Measurements from ENCODE around the gene CD22. TPM values are rescaled to one million over a fixed set of nuclear protein-coding genes. Genes with fewer than 3 reads are reported as not detected.

CD22 gene
- polyA plus RNA-seq, 6 donors from 2014 or later: 364 to 971 (median 552) TPM

DNA sequence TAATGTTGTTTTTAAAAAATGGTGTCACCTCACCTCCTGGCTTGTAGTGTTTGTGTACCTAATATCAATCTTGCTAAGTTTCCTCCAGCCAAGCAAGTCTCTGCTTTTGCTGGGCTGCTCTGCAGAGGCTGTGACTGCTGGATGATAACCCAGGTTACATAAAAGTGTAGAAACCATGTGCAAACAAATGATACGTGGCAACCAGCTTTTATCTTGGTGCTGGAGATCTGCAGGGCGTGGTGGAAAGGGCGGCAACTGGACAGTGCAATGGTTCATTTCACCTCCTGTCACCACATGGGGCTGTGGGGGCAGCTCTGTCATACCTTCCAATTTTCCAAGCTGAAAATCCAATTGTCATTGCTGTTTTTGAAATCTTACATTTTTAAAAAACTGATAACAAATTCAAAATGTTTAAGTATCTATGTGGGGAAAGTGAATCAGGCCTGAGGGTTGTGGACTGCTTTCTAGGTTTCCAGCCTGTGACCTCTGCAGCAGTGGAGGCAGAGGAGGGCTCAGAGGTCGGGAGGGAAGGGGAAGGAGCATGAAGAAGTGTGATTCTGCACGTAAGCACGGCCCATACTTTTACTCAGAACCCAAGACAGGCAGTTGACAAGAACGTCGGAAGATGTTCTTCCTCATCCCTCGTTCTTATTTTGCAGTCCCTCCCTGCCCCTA, 51.6 kb downstream of the CD22 start:
- Mint-ChIP-seq H3K9me3 (peaks cover 0 to 10% (median 6%) of the 10 kb centered on the region in 7 donors), H3K27ac (no peak overlapping the region), H3K27me3 (peaks cover 6 to 26% (median 22%) of the 10 kb centered on the region in 3 donors)

DNA sequence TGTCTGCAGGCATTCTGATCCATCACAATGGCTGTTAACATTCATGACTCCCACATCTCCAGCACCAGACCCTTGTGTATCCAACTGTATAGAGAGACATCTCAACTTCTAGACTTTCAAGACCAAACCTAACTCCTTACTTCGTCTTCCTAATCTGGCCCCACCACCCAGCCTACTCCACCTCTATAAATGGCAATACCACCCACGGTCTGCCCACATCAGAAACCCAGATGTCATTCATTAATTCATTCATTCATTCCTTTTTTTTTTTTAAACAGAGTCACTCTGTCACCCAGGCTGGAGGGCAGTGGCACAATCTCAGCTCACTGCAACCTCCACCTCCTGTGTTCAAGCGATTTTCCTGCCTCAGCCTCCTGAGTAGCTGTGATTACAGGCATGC, 52.3 kb downstream of the CD22 start:
- Mint-ChIP-seq H3K27ac (no peak overlapping the region), H3K4me3 (no peak overlapping the region), H3K9me3 (peaks cover 1 to 12% (median 10%) of the 10 kb centered on the region in 7 donors), H3K4me1 (peaks cover 11 to 16% (median 13%) of the 10 kb centered on the region in 3 donors), H3K27me3 (peaks cover 7 to 23% (median 21%) of the 10 kb centered on the region in 3 donors), H3K36me3 (peaks cover 5 to 8% of the 10 kb centered on the region in 2 donors)
- no peak for ATAC-seq (ENCODE audit: low read depth in 2 of 2)
- no peak for DNase-seq

More for the DNA sequence above, 51.6 kb downstream of the CD22 start:
- no peak for DNase-seq
- H3K4me3 Mint-ChIP-seq: no peak overlapping the region
- no peak for ATAC-seq (ENCODE audit: low read depth in 2 of 2)
- H3K4me1 Mint-ChIP-seq: peaks cover 18 to 23% (median 20%) of the 10 kb centered on the region in 3 donors
- H3K36me3 Mint-ChIP-seq: peaks cover 5% of the 10 kb centered on the region in 2 donors

DNA sequence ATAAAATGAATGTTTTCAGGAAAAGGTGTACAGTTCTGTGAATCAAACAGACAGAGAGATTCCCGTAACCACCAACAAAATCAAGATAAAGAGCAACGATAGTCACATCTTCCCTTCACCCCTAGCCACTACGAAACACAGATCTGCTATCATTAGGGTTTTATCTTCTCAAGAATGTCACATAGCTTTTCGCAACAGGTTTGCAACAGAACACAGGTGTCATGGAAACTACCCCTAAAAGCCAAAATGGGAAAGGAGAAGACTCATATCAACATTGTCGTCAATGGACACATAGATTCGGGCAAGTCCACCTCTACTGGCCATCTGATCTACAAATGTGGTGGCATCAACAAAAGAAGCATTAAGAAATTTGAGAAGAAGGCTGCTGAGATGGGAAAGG, 52.9 kb downstream of the CD22 start:
- DNase-seq: no peak
- Mint-ChIP-seq H3K4me1 (peaks cover 8 to 10% (median 9%) of the 10 kb centered on the region in 3 donors), H3K36me3 (peaks cover 3 to 13% of the 10 kb centered on the region in 2 donors), H3K4me3 (no peak overlapping the region), H3K9me3 (peaks cover 5 to 17% (median 14%) of the 10 kb centered on the region in 7 donors), H3K27me3 (peaks cover 10 to 23% (median 21%) of the 10 kb centered on the region in 3 donors), H3K27ac (peak overlapping the region in 1 of 6 donors; percentile 79)
- ATAC-seq (ENCODE audit: low read depth in 2 of 2): no peak

DNA sequence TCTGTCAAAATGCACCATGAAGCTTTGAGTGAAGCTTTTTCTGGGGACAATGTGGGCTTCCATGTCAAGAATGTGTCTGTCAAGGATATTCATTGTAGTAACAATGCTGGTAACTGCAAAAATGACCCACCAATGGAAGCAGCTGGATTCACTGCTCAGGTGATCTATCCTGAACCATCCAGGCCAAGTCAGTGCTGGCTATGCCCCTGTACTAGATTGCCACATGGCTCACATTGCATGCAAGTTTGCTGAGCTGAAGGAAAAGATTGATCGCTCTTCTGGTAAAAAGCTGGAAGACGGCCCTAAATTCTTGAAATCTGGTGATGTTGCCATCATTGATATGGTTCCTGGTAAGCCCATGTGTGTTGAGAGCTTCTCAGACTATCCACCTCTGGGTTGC, 54.5 kb downstream of the CD22 start:
- no peaks in the 10 kb centered on the region for H3K4me1 Mint-ChIP-seq
- no peak overlapping the region for H3K4me3 Mint-ChIP-seq
- ATAC-seq (ENCODE audit: low read depth in 2 of 2): no peak
- peaks cover 5 to 18% (median 13%) of the 10 kb centered on the region in 7 donors for H3K9me3 Mint-ChIP-seq
- H3K36me3 Mint-ChIP-seq: peaks cover 0 to 8% of the 10 kb centered on the region in 2 donors
- DNase-seq: no peak
- H3K27me3 Mint-ChIP-seq: peaks cover 10 to 23% (median 21%) of the 10 kb centered on the region in 3 donors
- no peak overlapping the region for H3K27ac Mint-ChIP-seq

DNA sequence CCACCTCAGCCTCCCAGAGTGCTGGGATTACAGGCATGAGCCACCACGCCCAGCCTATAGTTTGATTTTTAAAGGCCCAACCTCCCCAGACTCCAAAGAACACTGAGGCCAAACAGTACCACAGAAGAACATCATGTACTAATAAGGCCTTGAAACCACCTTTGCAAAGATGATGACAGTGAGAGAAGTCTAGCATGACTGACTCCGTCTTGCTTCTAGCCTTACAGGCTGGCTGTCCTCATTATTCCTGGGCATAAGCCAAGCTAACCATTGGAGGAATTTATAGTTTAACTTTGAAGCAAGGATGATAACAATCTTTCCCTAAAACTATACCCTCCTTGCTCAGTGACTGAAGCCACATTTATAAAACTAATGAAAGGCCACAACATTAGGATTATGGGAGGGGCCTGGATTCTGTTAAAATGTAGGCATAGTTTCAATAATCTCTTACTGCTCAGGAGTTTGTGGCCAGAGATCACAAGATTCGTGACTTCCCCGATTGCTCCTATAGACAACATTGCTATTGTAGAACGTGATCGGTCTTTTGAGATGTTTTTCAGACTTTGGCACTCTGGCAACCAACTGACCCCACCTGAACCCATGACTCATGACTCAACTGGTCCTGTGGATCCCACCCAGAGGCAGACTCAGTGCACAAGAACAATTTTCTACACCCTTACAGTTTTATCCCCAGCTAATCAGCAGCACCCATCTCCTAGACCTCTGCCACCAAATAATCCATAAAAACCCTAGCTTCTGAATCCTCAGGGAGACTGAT, 59.5 kb downstream of the CD22 start:
- Mint-ChIP-seq H3K36me3 (peaks cover 0 to 8% of the 10 kb centered on the region in 2 donors), H3K4me1 (no peaks in the 10 kb centered on the region), H3K9me3 (peaks cover 5 to 18% (median 13%) of the 10 kb centered on the region in 7 donors), H3K27me3 (peaks cover 0 to 4% (median 4%) of the 10 kb centered on the region in 3 donors), H3K27ac (no peak overlapping the region), H3K4me3 (no peak overlapping the region)
- no peak for DNase-seq
- ATAC-seq (ENCODE audit: low read depth in 2 of 2): no peak

DNA sequence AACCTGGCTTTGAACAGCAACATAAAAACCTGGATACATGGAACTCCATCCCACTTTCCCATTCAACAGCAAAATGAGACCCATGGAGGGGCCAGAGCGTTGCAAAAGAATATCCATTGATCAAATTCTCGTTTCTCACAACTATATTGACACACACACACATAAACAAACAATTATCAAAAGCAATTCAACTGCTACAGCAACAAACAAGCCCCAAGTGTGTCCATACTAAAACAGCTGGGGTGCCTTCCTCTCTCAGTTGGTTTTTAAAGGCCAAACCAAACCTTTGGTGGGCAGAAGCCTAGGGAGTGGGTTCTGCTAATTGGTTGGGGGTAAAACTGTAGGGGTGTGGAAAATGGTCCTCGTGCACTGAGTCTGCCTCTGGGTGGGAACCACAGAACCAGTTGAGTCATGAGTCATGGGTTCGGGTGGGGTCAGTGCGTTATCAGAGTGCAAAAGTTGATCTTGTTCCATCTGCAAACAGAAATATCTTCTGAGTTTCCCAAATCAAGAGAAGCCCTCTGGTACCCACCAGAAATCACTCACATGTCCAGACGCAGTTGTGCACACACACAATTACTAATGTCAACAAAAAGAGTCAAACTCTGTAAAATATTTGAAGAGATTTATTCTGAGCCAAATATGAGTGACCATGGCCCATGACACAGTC, 60.3 kb downstream of the CD22 start:
- ATAC-seq (ENCODE audit: low read depth in 2 of 2): no peak
- no peak for DNase-seq
- no peak overlapping the region for H3K27ac Mint-ChIP-seq
- peaks cover 0 to 8% of the 10 kb centered on the region in 2 donors for H3K36me3 Mint-ChIP-seq
- H3K27me3 Mint-ChIP-seq: peaks cover 0 to 4% (median 4%) of the 10 kb centered on the region in 3 donors
- peaks cover 4 to 18% (median 13%) of the 10 kb centered on the region in 7 donors for H3K9me3 Mint-ChIP-seq
- H3K4me1 Mint-ChIP-seq: no peaks in the 10 kb centered on the region
- no peak overlapping the region for H3K4me3 Mint-ChIP-seq

GRCh38 chr19:35392742-35393715, 64.0 kb downstream of the CD22 start:
- Mint-ChIP-seq H3K4me3 (no peak overlapping the region), H3K36me3 (no peaks in the 10 kb centered on the region), H3K27ac (no peak overlapping the region), H3K4me1 (no peaks in the 10 kb centered on the region), H3K9me3 (no peaks in the 10 kb centered on the region), H3K27me3 (no peaks in the 10 kb centered on the region)
- DNase-seq (no peak), ATAC-seq (ENCODE audit: low read depth in 2 of 2) (no peak)

DNA sequence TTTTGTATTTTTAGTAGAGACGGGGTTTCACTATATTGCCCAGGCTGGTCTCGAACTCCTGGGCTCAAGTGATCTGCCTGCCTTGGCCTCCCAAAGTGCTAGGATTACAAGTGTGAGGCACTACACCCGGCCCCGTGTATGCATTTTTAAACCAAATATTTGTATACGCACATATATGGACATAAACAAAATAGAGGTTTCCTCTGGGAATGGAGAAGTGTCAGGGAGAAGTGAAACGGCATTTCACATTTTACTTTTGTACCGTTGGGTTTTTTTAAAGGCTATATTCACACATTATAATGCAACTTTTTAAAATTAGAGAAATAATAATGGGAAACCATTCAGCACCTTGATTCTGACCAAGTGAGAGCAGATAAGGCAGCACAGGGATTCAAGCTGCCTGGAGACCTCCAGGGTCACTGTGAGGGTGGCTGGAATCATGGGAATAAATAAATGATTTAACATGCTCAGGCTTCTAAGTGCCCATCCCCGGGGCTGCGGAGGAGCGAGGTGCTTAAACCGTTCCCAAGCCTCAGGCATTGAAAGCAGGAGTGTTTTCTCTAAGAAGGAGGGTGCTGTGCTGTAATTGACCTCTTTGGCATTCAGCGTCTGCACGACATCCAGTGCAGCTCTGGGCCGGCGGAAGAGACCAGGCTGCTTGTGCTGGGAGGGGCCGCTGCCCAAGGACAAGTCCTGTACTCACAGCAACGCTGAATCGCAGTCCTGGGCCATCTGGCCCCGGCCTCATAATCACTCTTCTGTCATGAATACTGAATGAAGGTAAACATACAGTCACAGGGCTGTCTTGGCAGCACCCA, 66.6 kb downstream of the CD22 start:
- Mint-ChIP-seq H3K4me3 (no peak overlapping the region), H3K27ac (no peak overlapping the region), H3K36me3 (no peaks in the 10 kb centered on the region), H3K27me3 (peaks cover 0 to 20% (median 10%) of the 10 kb centered on the region in 3 donors), H3K9me3 (no peaks in the 10 kb centered on the region), H3K4me1 (peaks cover 0 to 11% (median 0%) of the 10 kb centered on the region in 3 donors)
- no peak for ATAC-seq (ENCODE audit: low read depth in 2 of 2)
- no peak for DNase-seq

GRCh38 chr19:35396240-35396885, 67.4 kb downstream of the CD22 start:
- no peak overlapping the region for H3K4me3 Mint-ChIP-seq
- ATAC-seq (ENCODE audit: low read depth in 2 of 2): no peak

More at GRCh38 chr19:35396240-35396885, 67.4 kb downstream of the CD22 start:
- Mint-ChIP-seq H3K4me1 (peaks cover 0 to 11% (median 0%) of the 10 kb centered on the region in 3 donors), H3K36me3 (no peaks in the 10 kb centered on the region), H3K27ac (no peak overlapping the region), H3K9me3 (no peaks in the 10 kb centered on the region), H3K27me3 (peaks cover 0 to 20% (median 10%) of the 10 kb centered on the region in 3 donors)
- no peak for DNase-seq
